HG02981 (cell line): ENCODE data around the gene MAX.
A peak's percentile ranks its signal among the peaks of the same experiment; 100 is the strongest.

Experiments used
- ATAC-seq: cut with Tn5 transposase; IDR thresholded peaks from one replicate; pipeline ENCODE4 v1.9.1; 2021; ENCODE audit warnings: mild to moderate bottlenecking, moderate library complexity; ENCODE audit not compliant: unreplicated experiment

MAX gene

DNA sequence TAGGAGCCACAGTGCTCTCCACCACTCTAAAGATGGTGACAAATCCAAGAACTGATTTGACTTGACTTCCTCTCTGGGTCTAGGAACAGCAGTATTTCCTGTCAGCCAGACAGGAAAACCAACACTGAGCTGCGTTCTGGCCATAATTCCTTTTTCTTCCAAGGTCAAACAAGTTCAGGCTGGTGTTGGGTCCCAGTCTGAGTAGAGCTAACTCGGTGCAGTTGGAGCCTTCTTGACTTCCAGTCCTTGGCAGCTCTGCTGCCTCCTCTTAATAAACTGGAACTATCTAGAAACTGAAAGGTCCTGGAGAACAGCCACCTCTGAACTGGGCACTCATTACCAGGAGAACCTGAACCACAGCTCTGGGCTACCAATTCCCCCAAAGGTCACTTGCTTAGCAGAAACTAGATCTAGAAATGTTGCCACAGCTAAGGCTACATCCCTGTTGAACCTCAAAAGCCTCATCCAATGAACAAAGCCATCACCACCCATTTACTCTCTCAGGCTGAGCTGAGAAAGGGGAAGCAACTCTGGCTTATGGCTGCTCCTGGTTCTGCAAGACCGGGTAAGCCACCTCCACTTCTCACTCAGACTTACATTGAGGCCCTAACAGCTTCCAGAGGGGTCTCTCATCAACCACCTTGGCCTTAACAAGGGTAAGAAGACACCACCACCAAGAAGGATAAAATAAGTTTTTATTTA lies 27.7 kb downstream of the MAX start:
- no peak for ATAC-seq

DNA sequence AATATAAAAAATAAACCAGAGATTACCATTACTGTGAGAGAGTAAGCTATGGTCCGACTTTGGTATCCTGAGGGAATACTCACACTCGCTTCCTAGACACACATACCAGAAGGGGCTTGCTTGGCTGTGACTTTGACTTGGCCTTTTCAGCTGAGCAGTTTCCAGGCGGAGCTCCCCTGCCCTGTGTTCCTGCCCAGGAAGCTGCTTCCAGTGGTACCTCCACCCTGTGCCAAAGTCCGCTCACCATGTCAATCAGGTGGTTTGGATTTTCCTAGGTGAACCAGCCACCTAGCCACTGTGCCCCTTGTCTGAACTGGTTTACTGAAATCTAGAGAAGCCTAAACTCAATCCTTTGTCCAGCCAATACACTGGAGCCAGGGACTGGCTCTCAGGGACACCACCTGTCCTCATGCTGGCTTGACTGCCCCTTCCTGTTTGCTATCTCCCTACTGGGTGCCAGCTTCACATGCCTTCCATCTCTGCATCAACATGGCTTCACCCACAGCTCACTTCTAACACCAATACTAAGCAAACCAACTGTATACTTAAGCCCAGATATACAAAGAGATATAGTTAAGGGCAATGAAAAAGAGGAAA lies 28.6 kb downstream of the MAX start:
- ATAC-seq = no peak

DNA sequence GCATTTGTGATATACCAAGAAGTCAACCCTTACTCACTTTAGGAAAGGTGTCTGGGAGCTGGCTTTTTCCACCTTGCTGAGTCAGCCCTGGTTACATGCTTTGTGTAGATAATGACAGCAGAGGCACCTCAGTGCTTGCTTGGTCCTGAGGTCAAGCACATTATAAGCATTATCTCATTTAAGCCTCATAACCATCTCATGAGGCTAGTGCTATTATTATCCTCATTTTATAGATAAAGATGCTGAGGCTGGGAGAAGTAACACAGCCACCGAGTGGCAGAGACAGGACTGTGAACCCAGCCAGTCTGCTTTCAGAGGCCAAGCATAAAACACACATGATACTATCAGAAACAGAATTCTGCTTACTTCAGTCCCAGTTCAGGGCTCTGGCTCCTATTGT lies 29.4 kb downstream of the MAX start:
- ATAC-seq = no peak

DNA sequence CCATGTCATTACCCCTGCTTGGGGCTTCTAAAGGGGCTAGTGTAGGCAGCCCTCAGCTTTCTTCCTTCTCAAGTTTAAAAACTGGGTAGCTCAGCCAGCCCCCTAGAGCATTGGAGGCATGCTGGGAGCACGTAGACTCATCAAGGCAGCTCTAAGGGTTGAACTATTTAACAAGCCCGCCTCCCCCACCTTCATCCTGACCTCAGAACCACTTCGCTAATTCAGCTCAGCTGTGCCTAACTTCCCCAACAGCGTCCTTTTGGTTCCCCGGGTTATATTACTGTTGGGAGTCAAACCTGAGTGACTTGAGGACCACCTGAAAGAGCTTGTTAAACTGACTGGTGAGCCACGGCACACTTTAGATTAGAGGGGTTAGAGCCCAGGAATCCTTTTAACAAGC lies 30.1 kb downstream of the MAX start:
- ATAC-seq = no peak

DNA sequence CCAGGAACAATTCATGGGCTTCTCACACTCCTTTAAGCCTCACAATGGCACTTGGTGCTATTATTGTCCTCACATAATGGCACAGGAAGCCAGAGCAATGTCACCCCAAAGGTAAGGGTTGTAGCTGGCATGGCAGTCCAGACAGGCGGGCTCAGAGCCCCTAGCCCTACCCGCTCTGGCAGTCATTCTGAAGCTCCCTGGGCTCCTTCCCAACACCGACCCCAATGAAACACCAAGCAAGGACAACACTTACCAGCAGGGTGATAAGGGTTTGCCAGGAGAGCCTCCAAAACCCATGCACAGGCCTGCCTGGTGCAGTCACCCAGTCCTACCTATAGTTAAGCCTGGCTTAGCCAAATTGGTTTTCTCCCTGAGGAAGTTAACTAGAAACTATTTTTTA lies 30.8 kb downstream of the MAX start:
- no peak for ATAC-seq

DNA sequence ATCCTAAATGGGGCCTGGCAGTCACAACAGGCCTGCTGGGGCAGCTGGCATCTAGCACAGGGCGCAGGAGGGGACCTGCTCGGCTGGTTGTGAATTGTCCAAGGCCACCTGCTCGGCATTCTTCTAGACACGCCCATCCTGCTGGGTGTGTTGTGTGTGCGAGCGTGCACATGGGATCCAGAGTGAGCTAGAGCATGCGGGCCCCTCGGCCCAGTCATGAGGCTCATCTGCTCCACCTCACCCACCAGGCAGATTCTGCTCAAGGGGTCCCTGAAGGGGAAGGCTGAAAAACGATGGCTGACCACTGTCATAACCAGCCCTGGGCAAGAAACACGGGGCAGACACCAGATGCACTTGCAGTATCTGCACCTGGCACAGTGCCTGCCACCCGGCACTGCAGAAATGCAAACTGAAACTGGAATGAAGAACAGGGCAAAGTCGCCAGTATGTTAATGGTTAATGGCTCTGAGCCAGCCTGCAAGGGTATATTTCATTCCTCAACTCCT lies 31.8 kb downstream of the MAX start:
- ATAC-seq = no peak

DNA sequence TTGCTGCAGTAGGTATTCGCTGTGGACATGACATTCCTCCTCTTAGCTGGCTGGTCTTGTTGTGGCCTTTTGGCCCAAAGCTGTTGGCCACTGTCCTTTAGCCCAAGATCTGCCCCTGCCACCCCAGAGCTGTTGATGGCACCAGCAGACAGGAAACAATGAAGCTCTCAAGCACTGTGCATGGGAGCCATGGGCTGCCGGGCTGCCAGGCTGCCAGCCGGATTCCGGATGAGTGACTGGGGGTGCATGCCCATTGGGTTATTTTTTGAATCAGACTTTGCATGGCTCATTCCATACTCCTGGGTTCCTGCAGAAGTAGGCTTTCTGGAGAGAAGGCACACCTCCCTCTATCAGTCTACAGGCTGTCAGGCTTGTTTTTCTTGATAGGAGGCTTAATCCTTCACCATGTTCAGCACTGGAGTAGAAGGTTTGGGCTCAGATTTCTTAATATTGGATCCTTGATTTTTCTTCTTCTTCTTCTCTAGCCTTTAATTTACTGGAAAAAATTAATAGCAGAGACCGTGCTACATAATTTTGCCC lies 32.4 kb downstream of the MAX start:
- no peak for ATAC-seq

DNA sequence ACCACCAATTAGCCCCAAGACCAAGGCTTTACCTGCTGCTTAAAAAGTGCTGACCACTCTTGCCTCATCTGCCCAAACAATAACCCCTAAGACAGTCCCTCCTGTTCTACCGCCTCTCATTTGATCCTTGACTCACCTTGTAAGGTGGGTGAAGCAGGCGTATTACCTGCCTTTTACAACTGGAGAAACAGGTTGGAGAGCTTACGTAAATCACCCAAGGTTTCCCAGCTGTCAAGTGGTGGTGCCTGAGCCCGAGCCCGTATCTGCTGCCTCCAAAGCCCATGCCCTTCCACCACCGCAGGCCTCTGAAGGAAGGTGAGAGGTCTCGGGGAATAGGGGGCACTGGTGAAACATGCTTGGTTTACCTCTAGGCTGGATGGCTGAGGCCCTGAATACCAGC lies 36.6 kb downstream of the MAX start:
- no peak for ATAC-seq

DNA sequence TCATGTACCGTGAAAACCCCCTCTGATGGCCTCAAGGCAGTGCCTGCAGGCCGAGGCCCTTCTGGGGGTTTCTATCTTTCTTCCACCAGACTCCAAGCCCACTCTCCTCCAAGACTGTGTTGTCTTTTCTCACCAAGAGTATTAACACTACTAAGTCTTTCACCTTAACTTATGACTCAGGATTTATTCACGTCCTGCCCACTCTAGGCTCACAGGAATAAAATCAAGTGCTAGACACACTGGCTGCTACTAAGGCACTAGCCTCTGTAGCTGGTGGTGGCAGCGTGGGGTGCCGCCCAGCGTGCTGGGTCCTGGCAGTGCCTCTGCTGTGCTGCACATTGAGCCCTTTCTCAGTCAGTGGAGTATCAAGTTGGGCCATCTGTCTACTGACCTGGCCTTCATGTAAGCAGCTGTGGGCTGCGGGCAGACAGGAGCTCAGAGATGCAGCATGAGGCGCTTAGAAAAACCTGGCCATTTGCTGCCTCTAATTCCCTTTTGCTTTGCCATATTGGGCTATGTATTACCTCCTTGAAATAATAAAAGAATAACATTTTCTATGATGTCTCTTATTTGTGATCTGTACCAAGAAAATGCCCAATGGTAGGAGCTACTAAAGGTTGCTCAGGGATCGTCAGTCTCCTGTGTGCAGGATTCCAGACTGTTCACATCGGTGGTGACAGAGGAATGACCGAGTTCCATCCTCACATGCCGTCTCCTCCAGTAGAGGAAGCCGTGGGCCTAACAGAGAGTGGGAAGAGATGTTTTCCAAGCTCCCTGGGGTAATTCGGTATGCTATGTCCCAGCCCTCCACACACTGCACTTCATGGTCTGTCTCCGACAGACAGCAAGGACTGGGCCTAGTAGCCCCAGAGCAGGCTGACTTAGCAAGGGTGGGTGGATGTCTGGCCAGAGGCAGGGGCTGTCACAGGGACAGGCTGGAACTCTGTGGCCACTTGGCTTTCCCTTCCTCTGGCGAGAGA lies 39.9 kb downstream of the MAX start:
- ATAC-seq = no peak

DNA sequence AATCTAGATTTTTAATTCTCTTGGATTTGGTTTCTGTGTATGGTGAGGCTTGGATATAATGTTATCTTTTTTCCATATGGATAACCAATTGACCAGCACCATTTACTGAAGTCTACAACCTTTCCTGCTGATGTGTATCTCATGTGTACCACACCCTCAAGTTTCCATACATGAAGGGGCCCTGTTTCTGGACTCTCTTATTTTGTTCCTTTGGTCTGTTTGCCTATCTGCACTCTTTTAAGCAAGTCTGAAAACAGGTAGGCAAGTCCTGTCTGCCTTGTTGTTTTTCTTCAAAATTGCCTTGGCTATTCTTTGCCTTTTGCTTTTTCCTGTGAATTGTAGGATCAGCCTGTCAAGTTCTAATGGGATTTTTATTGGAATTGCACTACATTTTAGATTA lies 44.6 kb downstream of the MAX start:
- no peak for ATAC-seq

DNA sequence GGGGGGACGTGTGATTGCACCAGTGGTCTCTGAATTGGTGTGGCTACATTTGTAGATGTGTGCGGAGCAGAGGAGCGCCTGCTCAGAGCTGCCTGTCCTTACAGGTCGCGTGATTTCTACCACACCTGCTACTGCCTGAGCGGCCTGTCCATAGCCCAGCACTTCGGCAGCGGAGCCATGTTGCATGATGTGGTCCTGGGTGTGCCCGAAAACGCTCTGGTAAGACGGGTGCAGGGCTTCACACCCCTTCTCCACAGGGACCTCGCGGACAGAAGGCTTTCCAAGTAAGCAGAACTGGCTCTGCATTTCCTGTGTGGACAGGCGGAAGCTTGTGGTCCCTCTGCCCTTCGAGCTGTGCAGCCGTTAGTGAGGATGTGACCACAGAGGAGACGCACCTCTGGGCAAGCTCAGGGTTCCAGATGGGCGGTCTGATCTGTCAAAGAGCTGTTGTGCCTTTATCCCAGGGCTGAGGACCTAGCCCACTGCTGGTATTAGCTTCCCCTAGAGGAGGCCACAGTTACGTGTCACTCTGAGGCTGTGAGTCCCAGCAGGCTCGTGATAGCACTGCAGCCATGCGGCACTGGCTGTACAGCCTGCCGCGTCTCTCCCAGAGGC lies 47.7 kb downstream of the MAX start:
- ATAC-seq = no peak

DNA sequence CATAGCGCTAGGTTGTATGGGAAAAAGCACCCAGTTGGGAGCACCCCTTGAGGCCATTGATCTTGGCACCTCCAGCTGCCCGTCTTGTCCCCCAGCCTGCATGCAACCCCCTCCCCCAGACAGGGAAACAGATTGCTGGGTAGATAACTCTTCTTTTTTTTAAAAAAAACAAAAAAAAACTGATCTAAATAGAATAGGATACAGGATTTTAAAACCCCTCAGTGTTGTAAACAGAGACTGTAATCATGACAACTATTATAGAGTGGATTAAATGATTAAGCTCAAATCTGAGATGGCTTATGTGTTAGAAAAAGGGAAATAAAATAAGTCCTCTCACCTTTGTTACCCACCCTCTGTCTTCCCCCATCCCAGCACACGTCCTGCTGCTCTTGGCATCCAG lies 48.9 kb downstream of the MAX start:
- ATAC-seq = no peak

DNA sequence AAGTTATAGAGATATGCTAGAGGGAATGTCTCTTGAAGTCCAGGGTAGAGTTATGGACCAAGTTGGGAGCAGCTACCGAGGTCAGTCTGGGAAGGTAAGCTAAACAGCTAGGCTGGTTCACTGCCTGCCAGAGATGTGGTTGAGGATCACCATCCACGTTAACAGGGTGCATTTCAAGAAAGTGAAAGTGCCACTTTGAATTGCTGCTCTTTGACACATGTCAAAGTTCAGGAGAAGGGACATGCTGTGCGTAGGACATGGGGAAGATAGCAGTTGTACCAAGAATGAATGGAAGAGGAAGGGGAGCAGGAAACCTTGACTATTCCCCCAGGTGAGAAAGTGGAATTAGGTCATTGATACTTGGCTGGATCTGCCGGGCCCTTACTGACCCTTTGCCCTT lies 49.5 kb downstream of the MAX start:
- no peak for ATAC-seq

DNA sequence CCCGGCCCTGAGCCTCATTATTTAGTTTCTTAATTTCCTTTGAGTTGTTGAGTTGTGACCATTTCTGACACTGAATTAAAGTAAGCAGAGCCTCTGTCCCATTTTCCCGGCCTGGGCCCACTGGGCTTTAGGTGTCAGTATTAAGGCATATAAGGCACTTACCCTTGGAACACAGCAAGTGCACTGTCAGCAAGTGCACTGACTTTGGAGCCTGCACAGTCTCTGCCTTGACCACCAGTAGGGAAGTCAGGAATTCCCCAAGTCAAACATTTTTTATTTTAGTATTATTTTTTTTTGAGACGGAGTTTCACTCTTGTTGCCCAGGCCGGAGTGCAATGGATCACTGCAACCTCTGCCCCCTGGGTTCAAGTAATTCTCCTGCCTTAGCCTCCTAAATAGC lies 56.6 kb downstream of the MAX start:
- ATAC-seq = no peak

DNA sequence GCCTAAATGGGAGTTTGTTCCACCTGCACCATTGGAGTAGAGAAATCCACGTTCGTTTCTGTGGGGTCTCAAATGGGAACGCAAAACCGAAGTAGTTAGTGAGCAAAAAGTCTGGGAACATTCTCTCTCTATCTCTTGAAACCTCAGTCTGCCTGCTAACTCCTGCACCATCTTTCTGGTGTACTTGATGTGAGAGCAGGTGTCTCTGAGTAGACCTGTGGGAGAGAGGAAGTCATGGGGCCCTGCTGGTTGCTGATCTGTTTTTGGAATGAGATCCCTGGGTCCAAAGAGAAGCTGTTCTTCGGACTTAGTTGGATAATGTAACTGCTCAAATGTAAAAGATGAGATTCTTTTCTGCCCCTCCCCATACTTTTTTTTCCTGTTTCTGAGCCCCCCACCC lies 57.3 kb downstream of the MAX start:
- ATAC-seq = no peak

DNA sequence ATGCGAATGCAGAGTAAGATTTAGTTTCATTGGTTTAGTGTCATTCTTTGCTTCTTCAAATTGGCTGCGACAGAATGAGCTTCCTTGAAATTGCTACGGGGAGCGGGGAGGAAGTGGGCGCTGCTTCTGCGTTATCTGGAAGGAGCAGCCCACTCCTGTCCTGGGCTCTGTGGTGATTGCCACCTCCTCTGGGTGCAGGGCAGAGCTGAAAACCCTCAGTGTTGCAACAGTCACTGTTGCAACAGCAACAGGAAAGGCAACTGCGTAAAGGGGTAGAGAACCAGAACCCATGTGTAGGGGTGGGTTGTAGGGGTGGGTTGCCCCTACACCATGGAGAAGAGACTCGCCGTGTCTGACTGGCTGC lies 57.7 kb downstream of the MAX start:
- ATAC-seq = no peak

DNA sequence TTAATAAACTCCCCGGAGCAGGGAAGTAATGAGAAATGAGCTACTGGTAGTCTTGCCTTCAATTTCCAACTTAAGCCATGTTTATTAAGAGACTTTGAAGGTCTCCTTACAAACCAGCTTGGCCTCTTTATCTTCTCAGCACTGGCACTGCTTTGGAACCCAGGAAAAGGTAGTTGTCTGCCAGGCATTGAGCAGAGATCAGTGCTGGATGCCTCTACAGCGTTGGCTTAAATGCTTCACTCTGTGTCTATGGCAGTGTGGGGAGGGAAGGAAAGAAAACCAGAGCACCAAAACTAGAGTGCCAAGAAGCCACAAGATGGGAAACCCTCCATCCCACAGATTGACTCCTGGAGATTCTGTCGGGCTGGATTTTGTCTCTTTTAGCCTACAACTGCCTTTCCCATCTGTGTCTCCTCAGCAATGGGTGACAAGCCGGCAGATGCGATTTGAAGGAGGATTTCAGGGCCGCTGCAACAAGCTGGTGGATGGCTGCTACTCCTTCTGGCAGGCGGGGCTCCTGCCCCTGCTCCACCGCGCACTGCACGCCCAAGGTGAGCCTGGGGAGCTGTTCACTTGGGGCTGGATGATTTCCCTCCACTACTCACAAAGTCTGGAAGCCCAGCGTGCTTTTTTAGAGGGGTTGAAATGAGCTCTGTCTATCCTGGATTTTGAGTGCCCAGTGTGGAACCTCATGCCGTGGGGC lies 58.3 kb downstream of the MAX start:
- ATAC-seq = no peak

DNA sequence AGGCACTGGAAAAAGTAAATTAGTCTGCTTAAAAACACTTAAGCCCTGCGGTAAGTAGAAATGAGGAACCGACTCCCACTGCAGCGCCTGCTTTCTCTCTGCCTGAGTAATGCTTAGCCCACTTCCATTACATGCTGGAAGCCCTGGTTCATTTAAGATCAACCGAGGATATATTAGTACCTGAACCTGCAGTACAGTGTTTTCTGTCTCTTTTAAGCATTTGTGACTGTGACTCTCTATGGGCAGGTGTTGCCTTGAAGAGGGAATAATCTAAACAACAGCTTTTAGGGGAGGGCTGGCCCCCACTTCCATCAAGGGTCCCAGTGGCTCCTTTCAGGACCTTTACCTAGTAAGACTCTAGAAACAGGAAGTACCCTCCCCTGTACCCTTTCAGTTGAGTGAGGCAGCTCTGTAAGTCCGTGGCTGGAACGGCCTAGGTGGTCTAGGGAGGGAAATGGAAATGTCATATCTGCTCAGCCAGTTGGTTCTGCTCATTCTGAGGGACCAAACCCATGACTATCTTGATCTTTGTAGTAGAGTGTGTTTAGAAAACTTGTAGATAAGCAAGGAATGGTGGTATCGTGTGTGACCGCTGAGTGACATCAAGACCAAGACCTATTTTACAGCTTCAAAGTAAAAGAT lies 59.5 kb downstream of the MAX start:
- ATAC-seq = peak; percentile 82

DNA sequence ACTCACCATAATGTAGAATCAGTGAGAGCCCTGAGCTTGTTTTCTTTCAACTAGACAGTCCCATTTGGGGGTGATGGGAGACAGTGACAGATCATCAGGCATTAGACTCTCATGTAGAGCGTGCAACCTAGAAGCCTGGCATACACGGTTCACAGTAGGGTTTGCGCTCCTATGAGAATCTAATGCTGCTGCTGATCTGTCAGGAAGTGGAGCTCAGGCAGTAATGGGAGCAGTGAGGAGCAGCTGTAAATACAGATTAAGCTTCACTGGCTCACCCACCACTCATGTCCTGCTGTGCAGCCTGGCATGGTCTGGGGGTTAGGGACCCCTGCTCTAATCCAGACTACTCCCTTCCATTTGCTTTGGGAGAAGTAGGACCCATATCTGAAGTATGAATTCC lies 60.0 kb downstream of the MAX start:
- no peak for ATAC-seq

DNA sequence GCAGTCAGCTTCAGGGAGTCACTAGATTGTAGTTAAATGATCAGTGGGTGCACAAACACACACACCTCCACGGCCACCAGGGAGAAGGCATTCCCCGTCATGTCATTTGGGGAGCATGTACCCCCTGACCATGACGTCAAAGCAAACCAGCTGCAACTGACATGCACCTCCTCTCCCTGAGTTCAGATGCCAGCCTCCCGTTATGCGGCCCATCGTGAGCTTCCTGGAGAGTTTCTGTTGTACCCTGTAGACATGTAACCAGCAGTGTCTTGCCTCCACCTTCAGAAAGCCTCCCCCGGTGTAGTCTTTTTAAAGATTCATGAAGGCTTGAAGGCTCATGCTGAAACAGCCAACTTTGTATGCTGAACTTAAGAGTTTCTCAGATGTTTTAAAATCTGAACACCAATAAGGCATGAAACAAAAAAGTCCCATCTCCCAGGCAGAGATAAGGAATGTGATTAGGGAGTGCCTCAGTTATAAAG lies 60.8 kb downstream of the MAX start:
- ATAC-seq = no peak
